HG02852 (cell line): ENCODE data around the gene PAFAH2.
"Not testable (repeated sequence)": the region's sequence is repeated elsewhere in the genome, so short reads cannot be mapped to it uniquely, and the experiment has no call there.

Experiments used
- ATAC-seq: cut with Tn5 transposase; IDR thresholded peaks from one replicate; pipeline ENCODE4 v1.9.1; 2021; ENCODE audit warnings: mild to moderate bottlenecking, moderate library complexity; ENCODE audit not compliant: unreplicated experiment

The PAFAH2 gene

DNA sequence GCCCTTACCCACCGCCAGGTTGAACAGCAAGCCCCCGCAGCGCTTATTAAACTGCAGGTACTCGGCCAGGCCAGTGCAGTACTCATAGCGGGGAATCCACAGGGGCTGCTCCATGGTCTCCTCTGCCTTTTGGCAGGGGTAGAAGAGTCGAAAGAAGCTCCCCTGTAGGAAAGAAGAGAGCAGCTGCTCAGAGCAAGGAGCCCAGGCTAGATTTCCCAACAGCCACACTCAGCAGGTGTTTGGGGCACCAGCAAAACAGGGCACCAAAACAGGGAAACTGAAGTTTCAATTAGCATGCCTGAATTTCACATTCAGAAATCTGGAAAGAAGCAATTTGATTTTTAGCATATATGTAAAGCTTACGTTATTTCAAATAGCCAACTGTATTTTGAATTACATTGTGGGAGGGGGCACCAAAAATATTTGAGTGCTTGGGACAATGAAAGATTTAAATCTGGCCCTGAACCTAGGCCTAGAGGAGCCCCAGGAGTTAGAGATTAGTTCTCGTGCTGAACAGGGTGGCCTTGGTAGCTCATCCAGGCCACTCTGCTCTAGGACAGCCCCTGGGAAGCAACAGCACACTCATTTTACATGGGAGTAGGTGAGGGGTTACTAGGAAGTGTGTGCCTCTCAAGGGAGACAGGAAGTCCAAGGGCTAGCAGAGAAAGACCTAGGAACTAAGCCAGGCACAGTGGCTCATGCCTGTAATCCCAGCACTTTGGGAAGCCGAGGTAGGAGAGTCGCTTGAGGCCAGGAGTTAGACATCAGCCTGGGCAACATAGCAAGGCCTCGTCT lies 8.2 kb downstream of the PAFAH2 start:
- ATAC-seq, result no peak

DNA sequence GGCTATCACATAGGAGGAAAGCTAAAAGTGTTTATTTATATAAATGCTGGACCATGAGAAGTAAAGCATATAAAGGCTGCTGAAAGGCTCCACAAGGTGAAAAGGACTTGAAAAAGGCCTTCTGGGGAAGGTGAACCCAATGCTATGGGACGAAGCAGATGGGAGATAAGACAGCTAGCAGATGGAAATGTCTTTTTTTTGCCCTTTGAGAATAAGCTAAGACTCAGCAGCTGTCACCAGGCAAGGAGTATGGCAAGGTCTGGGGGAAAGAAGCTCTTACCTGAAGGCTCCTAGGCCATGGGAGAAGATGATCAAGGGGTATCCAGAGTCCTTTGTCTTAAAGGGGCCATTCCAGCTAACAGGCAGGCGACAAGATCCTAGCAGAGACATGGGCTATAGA lies 9.9 kb downstream of the PAFAH2 start:
- no peak for ATAC-seq

DNA sequence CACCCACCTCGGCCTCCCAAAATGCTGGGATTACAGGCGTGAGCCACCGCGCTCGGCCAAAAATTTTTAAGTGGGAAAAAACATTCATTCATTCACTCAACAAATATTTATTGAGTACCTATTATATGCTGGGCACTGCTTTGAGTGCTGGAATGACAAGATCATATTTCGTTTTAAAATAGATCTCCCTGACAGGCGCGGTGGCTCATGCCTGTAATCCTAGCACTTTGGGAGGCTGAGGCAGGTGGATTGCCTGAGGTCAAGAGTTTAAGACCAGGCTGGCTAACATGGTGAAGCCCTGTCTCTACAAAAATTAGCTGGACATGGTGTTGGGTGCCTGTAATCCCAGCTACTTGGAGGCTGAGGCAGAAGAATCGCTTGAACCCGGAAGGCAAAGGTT lies 11.1 kb downstream of the PAFAH2 start:
- ATAC-seq, result not testable (repeated sequence)

DNA sequence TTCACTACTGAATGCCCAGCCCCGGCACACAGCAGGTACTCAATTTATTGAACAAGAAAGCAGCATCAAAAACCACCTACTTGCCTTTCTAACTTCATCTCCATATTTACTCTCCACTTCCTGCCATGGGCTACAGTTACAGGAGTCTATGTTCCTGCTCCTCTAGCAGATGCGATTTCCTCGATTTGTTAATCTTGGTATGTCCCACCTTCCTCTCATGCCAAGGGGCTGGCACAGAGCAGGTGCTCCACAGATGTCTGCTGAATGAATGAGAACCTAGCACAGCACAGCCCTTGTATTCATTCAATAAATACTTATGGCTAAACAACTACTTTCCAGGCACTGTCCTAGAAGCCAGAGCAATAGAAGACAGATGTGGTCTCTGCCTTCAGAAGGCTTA lies 12.2 kb downstream of the PAFAH2 start:
- ATAC-seq, result no peak

DNA sequence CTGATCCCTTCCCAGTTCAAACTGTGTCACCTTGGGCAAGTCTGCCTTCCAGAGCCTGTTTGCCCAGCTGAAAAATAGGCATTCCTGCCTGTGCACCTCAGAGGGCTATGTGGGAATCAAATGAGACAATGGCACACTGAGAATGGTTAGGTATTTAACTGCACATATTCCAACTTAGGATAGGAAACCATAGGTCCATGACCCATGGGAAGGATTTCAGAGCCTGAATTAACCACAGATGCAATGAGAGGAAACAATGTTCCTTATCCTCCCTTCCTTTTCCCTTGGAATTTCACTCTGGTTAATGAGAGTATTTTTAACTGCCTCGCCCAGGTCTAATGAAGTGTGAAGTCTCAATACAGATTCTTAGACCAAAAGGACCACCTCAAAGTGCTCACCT lies 12.7 kb downstream of the PAFAH2 start:
- ATAC-seq, result no peak

DNA sequence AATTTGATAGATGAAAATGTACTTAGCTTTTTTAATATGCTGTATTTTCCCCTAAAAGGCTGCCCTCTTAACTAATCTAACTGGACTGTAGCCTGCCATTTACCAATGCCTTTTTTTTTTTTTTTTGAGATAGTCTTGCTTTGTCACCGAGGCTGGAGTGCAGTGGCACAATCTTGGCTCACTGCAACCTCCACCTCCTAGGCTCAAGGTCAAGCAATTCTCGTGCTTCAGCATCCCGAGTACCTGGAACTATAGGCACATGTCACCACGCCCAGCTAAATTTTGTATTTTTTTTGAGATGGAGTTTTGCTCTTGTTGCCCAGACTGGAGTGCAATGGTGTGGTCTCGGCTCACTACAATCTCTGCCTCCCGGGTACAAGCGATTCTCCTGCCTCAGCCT lies 18.7 kb downstream of the PAFAH2 start:
- ATAC-seq, result no peak

DNA sequence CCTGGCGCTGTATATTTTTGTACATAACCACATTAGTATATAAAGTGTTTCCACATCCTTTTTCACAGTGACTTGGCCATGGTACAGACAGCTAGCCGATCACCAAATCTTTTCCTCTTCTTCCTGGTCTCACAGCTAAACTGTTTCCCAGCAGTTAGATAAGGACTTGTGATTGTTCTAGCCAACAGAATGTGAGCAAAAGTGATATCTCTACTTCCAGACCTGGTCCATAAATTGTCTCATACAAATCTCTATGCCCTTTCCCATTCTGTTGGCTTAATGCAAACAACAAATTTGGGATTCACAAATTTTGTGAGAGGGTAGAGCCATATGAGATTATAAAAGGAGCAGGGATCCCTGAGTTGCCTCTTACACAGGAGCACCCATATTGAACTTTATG lies 19.5 kb downstream of the PAFAH2 start:
- ATAC-seq, result no peak

DNA sequence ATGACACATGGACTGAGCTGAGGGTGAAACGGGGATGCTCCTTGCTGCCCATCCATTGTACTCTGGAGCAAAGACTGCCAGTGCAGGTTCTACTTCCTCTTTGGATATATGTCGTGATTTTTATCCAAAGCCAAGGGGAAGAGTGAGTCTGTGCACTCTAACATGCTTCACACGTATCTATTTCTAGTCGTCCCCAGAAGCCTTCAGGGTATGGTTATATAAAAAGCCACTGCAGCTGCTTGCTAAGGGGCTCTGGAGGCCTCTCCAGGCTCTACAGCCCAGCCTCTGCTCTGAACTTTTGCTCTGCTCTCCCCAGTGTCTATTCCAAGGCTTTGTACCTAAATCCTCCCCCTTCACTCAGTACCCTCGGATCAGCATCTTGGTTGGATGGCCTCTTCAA lies 20.1 kb downstream of the PAFAH2 start:
- ATAC-seq, result no peak

DNA sequence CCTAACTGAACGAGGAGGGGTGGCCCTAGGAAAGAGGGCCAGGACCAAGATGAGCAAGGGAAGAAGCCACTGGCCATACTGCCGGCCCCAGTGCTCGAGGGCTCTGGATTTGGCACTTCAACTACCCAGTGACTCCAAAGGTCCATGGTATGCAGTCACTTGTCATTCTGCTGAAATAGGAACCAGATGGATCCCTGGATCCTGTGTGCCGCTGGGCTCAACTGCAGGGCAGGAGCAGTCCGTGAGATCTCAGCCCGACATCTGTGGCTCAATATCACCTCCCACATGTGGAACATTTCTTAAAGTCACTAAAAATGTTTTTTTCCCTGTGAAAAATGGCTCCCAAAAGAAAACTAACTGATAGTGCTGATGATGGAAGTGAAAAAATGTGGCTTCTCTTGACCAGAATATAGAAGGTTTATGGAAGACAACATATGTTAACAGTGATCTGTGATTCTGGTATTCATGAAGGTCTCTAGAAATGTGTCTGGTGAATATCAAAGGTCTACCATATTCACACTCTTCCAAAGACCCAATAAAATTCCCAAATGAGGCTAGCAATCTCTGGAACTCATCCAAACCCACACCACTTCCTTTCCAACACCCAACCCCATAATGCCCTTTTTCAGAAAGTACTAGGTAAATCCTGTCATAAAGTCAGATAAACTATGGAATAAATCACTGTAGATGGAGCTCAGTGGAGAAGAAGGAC lies 24.1 kb downstream of the PAFAH2 start:
- no peak for ATAC-seq

DNA sequence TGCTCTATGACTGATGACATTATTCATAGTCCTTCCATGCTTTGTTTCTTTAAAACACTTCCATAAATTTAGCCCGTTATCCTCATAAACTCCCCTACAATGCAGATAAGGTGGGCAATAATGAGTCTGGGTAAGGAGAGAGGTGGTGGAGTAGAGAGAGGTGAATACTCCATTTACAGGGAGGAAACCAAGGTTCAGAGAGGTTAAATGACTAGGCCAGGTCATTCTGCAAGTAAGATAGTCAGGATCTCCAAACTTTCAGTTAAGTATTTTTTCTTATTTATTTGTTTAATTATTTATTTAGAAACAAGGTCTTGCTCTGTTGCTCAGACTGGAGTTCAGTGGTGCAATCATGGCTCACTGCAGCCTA lies 26.1 kb downstream of the PAFAH2 start:
- ATAC-seq, result no peak

DNA sequence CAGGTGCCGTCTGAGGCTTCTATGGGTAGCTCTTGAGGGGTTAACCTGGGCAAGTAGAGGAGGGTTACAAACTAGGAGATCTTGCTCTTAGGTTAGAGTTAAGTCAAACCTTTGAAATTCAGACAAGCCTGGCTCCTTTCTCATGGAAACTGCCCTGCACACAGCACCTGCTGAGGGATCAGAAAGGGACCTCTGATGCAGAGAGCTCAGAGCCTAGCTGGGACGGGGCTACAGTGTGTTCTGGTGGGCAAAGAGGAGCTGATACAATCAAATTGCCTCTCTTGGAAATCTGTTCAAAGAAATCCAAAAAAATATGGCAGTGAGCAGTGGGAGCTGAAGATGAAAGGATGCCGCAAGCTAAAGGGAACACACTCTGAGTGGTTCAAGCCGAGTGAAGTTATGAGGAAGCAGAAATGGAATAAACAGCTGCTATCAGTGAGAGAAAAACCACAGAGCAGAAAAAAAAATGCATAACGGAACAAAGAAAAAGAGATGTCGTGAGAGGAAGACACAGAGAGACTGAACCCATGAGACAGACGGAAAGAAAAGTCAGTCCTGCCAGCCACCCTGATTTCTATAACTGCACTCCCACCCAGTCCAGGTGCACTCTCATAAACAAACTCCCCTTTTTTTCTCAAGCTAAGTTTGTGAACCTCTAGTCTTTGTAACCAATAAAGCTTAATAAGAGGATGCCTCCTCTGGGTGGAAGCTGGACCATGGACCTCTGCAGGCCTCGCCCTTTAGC lies 26.6 kb downstream of the PAFAH2 start:
- ATAC-seq, result no peak

DNA sequence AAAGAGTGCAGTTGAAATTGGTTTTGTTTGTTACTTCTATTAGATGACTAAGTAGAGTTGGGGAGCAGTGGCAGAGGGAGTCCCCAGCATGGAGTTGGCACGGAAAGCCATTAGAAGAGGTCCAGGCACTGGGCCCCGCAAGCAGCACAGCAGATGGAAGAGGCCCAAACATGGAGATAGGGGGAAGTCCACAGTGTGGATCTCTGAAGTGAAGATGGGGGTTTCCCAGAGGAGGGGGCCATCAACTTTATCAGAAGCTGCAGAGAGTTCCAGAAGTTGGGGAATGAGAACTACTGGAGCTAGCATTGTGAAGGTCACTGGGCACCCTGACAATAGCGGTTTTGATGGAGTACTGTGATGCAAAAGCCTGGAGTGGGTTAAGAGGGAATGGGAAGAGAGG lies 30.6 kb downstream of the PAFAH2 start:
- ATAC-seq, result no peak

DNA sequence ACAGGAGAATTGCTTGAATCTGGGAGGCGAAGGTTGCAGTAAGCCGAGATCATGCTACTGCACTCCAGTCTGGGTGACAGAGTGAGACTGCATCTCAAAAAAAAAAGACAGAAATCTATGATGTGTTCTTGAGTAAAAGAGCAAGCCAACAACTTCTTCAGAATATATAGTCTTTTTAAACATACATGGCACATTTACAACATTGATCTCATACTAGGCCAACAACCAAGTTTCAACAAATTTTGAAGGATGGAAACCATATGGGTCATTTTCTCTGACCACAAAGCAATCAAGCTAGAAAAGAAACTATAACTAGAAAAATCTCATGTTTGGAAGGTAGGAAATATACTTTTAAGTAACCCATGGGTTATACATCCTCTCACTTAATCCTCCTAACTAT lies 38.3 kb downstream of the PAFAH2 start:
- no peak for ATAC-seq

DNA sequence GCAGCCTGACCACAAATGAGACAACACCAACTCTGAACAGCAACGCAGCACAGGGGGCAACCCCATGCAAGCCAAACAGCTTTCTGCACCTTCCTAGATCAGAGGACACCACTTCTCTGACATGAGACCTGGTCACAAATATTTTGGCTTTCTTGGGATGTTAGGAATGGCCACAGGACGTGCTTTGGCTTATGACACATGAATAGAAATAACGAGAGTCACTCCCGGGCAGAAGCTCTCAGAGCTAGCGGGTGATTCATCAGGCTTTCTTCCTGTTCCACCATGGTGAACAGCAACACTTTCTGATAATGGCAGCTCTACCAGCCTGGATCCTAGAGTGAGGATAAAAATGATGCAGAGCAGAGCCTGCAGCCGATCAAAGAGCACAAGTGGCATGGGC lies 39.4 kb downstream of the PAFAH2 start:
- ATAC-seq, result no peak

DNA sequence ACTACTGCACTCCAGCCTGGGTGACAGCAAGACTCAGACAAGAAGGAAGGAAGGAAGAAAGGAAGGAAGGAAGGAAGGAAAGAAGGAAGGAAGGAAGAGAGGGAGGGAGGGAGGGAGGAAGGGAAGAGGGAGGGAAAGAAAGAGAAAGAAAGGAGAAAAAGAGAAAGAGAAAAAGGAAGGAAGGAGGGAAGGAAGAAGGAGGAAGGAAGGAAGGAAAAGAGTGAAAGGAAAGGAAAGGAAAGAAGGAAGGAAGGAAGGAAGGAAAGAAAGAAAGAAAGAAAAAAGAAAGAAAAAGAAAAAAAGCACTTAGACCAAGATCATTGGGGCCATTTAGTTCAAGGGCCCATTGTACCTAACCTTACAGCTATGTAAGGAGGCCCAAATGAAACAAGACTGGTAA lies 42.3 kb downstream of the PAFAH2 start:
- no peak for ATAC-seq

DNA sequence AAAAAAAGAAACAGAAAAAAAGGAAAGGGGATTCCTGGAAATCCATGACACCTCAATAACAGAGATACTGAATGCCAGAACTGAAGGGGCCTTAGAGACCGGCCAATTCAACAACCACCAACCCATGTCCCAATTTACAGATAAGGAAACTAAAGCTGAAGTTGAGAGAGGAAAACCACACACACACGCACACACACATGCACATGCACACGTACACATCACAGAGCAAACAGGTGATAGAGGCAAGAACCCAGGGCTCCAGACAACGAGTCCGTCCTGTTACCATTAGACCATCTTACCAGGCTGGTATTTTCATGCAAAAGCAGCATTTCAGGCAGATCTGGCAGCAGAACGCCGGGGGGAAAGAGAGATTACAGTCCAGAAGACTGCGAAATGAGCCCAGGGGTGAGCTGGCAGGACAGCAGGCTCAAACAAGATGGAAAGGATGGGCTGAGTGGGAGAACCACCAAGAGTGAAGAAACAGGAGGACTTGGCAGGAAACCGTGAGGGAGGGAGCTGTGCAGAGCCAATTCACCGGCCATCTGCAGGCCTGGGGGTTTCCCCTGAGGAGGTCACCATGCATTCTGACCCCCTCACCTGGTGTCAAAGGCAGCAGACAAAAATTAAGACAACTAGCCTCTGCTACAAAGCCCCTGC lies 43.5 kb downstream of the PAFAH2 start:
- no peak for ATAC-seq

DNA sequence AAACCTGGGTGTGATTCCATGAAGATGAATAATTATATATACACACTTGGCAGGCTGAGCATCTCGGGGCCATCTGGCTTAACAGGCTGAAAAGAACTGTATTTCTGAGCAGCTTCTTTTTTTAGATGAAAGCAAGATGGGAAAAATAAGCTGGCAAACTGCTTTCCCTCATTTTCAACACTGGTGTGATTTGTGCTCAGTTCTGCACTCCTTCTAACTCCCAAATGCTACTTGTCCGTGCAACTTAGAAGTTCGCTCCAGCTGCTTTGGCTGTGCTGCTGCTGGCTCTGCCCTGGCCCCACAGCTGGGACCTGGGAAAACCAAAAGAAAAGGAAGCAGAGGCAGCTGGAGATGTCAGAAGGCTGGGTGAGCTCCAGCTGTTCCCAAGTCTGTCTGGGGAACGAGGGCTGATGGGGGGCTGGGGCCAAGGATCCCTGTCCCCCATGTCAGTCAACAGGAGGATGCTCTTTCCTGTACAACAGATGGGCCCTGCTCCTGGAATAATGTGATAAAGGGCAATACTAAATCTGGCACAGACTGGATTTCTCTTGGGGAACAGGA lies 44.9 kb downstream of the PAFAH2 start:
- no peak for ATAC-seq

DNA sequence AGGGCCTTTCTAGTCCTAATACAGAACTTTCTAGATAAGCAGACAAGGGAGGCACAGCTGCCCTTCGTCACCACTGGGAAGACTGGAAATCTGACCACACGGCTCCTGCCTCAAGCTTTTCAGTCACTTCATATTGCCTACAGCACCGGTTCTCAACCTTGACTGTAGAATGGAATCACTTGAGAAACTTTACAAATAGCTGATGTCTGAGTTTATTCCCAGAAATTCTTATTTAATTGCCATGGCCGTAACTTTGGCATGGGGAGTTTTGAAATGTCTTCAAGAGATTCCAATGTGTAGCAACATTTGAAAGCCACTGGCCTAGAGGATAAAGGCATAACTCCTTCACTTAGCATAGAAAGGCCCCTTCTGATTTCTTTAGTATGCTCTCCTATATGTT lies 49.2 kb downstream of the PAFAH2 start:
- no peak for ATAC-seq

DNA sequence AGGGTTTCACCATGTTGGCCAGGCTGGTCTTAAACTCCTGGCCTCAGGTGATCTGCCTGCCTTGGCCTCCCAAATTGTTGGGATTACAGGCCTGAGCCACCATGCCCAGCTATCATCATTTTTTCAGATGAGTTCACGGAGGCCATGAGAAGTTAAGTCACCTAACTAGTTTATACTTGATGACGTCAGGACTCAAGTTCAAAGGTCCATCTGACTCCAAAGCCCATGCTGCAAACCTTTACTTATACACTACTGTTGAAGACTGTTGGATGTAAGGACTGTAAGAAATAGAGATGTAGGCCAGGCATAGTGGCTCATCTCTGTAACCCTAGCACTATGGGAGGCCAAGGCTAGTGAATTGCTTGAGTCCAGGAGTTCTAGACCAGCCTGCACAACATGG lies 50.8 kb downstream of the PAFAH2 start:
- no peak for ATAC-seq

DNA sequence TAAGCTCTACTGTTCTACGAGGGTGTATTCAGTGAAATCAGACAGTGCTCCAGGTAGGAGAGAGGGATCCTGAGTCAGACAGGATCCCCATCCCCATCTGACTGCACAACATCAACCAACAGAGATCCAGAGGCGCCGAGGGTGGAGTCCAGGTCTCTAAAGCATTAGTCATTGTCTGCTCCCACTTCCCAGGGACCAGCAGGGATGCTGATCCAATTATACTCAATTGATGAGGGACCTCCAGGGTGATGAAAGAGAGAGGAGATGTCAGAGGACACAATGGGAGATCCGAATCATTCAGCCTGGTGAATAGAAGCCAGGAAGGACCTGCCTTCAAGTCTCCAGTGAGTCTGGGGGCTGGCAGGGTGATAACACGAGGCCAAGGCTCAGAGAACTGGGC lies 52.1 kb downstream of the PAFAH2 start:
- no peak for ATAC-seq

DNA sequence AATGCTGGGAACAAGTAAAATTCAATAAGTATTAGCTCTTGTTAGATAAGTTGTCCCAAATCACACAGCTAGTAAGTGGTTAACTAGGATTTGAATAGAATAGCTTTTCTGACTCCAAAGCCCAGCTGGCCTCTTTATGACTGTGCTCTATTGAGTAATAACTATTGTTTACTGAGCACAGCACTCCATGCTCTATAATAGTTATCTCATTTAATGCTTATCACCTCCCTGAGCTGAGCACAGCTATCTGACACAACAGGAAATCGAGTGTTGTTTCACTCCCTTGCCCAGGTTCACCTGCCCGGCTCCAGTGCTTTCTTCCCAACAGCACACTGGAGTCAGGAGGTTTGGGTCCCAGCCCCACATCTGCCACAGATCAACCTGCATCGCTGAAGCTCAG lies 52.9 kb downstream of the PAFAH2 start:
- ATAC-seq, result no peak
